Activated naive CD8-positive, alpha-beta T cell (primary cell): ENCODE measurements around the gene TBCD.

Experiments used
- H3K27ac Mint-ChIP-seq: one replicate; pipeline ENCODE4 v1.8.0; 2021; ENCODE audit warnings: mixed read lengths
- H3K27me3 Mint-ChIP-seq: one replicate; pipeline ENCODE4 v1.8.0; 2021; ENCODE audit warnings: mixed read lengths
- H3K36me3 Mint-ChIP-seq: one replicate; pipeline ENCODE4 v1.8.0; 2021; ENCODE audit warnings: mixed read lengths
- H3K4me1 Mint-ChIP-seq: one replicate; pipeline ENCODE4 v1.8.0; 2021; ENCODE audit warnings: low read depth, mixed read lengths
- H3K4me3 Mint-ChIP-seq: one replicate; pipeline ENCODE4 v1.8.0; 2021; ENCODE audit warnings: mild to moderate bottlenecking, mixed read lengths
- H3K9me3 Mint-ChIP-seq: one replicate; pipeline ENCODE4 v1.8.0; 2021; ENCODE audit warnings: low read depth, mixed read lengths

TBCD gene

GRCh38 chr17:82894389-82894788 is 142.5 kb downstream of the TBCD start:
- Mint-ChIP-seq H3K9me3 (no peaks in the 10 kb centered on the region), H3K27me3 (no peaks in the 10 kb centered on the region), H3K36me3 (peaks cover 9% of the 10 kb centered on the region), H3K27ac (peak overlapping the region; percentile 71), H3K4me1 (peaks cover 32% of the 10 kb centered on the region), H3K4me3 (peak overlapping the region; percentile 67)

GRCh38 chr17:82895087-82895486 is 143.2 kb downstream of the TBCD start:
- H3K4me1 Mint-ChIP-seq: peaks cover 36% of the 10 kb centered on the region
- no peak overlapping the region for H3K4me3 Mint-ChIP-seq
- no peaks in the 10 kb centered on the region for H3K9me3 Mint-ChIP-seq
- no peaks in the 10 kb centered on the region for H3K27me3 Mint-ChIP-seq
- H3K36me3 Mint-ChIP-seq: peaks cover 9% of the 10 kb centered on the region
- H3K27ac Mint-ChIP-seq: peak overlapping the region; percentile 10

- peaks cover 8% of the 10 kb centered on the region for H3K36me3 Mint-ChIP-seq
- H3K4me1 Mint-ChIP-seq: peaks cover 38% of the 10 kb centered on the region
- no peak overlapping the region for H3K4me3 Mint-ChIP-seq
- H3K9me3 Mint-ChIP-seq: no peaks in the 10 kb centered on the region
- H3K27me3 Mint-ChIP-seq: no peaks in the 10 kb centered on the region
- H3K27ac Mint-ChIP-seq: no peak overlapping the region
Measured at GRCh38 chr17:82896071-82897000, 144.5 kb downstream of the TBCD start.

- Mint-ChIP-seq H3K27me3 (no peaks in the 10 kb centered on the region), H3K27ac (no peak overlapping the region), H3K4me1 (peaks cover 30% of the 10 kb centered on the region), H3K4me3 (no peak overlapping the region), H3K36me3 (peaks cover 7% of the 10 kb centered on the region), H3K9me3 (no peaks in the 10 kb centered on the region)
Measured at GRCh38 chr17:82897514-82898249, 145.8 kb downstream of the TBCD start.

GRCh38 chr17:82898976-82899514 is 147.2 kb downstream of the TBCD start:
- H3K27me3 Mint-ChIP-seq: no peaks in the 10 kb centered on the region
- peaks cover 16% of the 10 kb centered on the region for H3K4me1 Mint-ChIP-seq
- peaks cover 8% of the 10 kb centered on the region for H3K36me3 Mint-ChIP-seq
- no peaks in the 10 kb centered on the region for H3K9me3 Mint-ChIP-seq
- H3K4me3 Mint-ChIP-seq: no peak overlapping the region
- no peak overlapping the region for H3K27ac Mint-ChIP-seq

- H3K9me3 Mint-ChIP-seq: no peaks in the 10 kb centered on the region
- no peaks in the 10 kb centered on the region for H3K27me3 Mint-ChIP-seq
- no peak overlapping the region for H3K4me3 Mint-ChIP-seq
- H3K4me1 Mint-ChIP-seq: peaks cover 11% of the 10 kb centered on the region
- no peak overlapping the region for H3K27ac Mint-ChIP-seq
- H3K36me3 Mint-ChIP-seq: peaks cover 7% of the 10 kb centered on the region
Measured at GRCh38 chr17:82899941-82900340, 148.1 kb downstream of the TBCD start.

- H3K27me3 Mint-ChIP-seq: no peaks in the 10 kb centered on the region
Measured at GRCh38 chr17:82900741-82901140, 148.9 kb downstream of the TBCD start.

GRCh38 chr17:82901356-82901755 is 149.5 kb downstream of the TBCD start:
- Mint-ChIP-seq H3K9me3 (no peaks in the 10 kb centered on the region), H3K4me3 (no peak overlapping the region), H3K4me1 (peaks cover 10% of the 10 kb centered on the region), H3K27me3 (no peaks in the 10 kb centered on the region), H3K36me3 (peaks cover 12% of the 10 kb centered on the region), H3K27ac (no peak overlapping the region)

More at GRCh38 chr17:82900741-82901140, 148.9 kb downstream of the TBCD start:
- Mint-ChIP-seq H3K4me3 (no peak overlapping the region), H3K36me3 (peaks cover 7% of the 10 kb centered on the region), H3K27ac (no peak overlapping the region), H3K9me3 (no peaks in the 10 kb centered on the region), H3K4me1 (peaks cover 10% of the 10 kb centered on the region)

- peaks cover 12% of the 10 kb centered on the region for H3K36me3 Mint-ChIP-seq
- H3K4me1 Mint-ChIP-seq: peaks cover 10% of the 10 kb centered on the region
- H3K4me3 Mint-ChIP-seq: no peak overlapping the region
- H3K27ac Mint-ChIP-seq: no peak overlapping the region
- H3K9me3 Mint-ChIP-seq: no peaks in the 10 kb centered on the region
- H3K27me3 Mint-ChIP-seq: no peaks in the 10 kb centered on the region
Measured at GRCh38 chr17:82901856-82902255, 150.0 kb downstream of the TBCD start.

GRCh38 chr17:82902972-82903874 is 151.4 kb downstream of the TBCD start:
- H3K36me3 Mint-ChIP-seq: peaks cover 13% of the 10 kb centered on the region
- no peaks in the 10 kb centered on the region for H3K27me3 Mint-ChIP-seq
- H3K4me1 Mint-ChIP-seq: peaks cover 14% of the 10 kb centered on the region
- no peak overlapping the region for H3K27ac Mint-ChIP-seq
- no peaks in the 10 kb centered on the region for H3K9me3 Mint-ChIP-seq
- H3K4me3 Mint-ChIP-seq: no peak overlapping the region

GRCh38 chr17:82905130-82905529 is 153.3 kb downstream of the TBCD start:
- Mint-ChIP-seq H3K36me3 (peaks cover 12% of the 10 kb centered on the region), H3K27ac (no peak overlapping the region), H3K27me3 (no peaks in the 10 kb centered on the region), H3K9me3 (no peaks in the 10 kb centered on the region), H3K4me1 (peaks cover 26% of the 10 kb centered on the region), H3K4me3 (no peak overlapping the region)

- Mint-ChIP-seq H3K36me3 (peaks cover 14% of the 10 kb centered on the region), H3K9me3 (no peaks in the 10 kb centered on the region), H3K27me3 (no peaks in the 10 kb centered on the region), H3K4me3 (no peak overlapping the region), H3K27ac (no peak overlapping the region), H3K4me1 (peaks cover 23% of the 10 kb centered on the region)
Measured at GRCh38 chr17:82907797-82908542, 156.1 kb downstream of the TBCD start.

GRCh38 chr17:82908543-82909160 is 156.8 kb downstream of the TBCD start:
- H3K27me3 Mint-ChIP-seq: no peaks in the 10 kb centered on the region
- H3K4me1 Mint-ChIP-seq: peaks cover 23% of the 10 kb centered on the region
- no peaks in the 10 kb centered on the region for H3K9me3 Mint-ChIP-seq
- H3K27ac Mint-ChIP-seq: no peak overlapping the region
- peaks cover 14% of the 10 kb centered on the region for H3K36me3 Mint-ChIP-seq
- no peak overlapping the region for H3K4me3 Mint-ChIP-seq
